ENCODE measurements around the gene KIF17.

- TF ChIP-seq POLR2AphosphoS5 (IDR thresholded peaks at IDR 0.05; ENCODE audit: low read depth, low read length) (no peak), POLR2A (IDR thresholded peaks at IDR 0.05; ENCODE audit: low read depth, low read length) (no peak), TAF1 (IDR thresholded peaks at IDR 0.05; ENCODE audit: low read depth, low read length) (no peak), SPI1 (IDR thresholded peaks at IDR 0.05; ENCODE audit: low read depth, low read length) (no peak), POU2F2 (IDR thresholded peaks at IDR 0.05; ENCODE audit: low read depth, low read length) (no peak), PAX5 (IDR thresholded peaks at IDR 0.05; ENCODE audit: insufficient read depth, low read length, severe bottlenecking) (no peak)
These were observed 7.9 kb downstream of the KIF17 start for GRCh38 chr1:20709868-20710267.
